ENCODE data around the gene SNAPIN.

- TF ChIP-seq, protein P1, sequence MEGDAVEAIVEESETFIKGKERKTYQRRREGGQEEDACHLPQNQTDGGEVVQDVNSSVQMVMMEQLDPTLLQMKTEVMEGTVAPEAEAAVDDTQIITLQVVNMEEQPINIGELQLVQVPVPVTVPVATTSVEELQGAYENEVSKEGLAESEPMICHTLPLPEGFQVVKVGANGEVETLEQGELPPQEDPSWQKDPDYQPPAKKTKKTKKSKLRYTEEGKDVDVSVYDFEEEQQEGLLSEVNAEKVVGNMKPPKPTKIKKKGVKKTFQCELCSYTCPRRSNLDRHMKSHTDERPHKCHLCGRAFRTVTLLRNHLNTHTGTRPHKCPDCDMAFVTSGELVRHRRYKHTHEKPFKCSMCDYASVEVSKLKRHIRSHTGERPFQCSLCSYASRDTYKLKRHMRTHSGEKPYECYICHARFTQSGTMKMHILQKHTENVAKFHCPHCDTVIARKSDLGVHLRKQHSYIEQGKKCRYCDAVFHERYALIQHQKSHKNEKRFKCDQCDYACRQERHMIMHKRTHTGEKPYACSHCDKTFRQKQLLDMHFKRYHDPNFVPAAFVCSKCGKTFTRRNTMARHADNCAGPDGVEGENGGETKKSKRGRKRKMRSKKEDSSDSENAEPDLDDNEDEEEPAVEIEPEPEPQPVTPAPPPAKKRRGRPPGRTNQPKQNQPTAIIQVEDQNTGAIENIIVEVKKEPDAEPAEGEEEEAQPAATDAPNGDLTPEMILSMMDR (conservative IDR thresholded peaks at IDR 0.05; ENCODE audit: low read length), result no peak
- no peak for TF ChIP-seq EZH2phosphoT487 (IDR thresholded peaks at IDR 0.05; ENCODE audit: borderline replicate concordance)
Observed at GRCh38 chr1:153649137-153649862, 9.2 kb upstream of the SNAPIN start.

Measured in Loucy (cell line).